Measurements from ENCODE around the gene EMC6.

EMC6 gene

DNA sequence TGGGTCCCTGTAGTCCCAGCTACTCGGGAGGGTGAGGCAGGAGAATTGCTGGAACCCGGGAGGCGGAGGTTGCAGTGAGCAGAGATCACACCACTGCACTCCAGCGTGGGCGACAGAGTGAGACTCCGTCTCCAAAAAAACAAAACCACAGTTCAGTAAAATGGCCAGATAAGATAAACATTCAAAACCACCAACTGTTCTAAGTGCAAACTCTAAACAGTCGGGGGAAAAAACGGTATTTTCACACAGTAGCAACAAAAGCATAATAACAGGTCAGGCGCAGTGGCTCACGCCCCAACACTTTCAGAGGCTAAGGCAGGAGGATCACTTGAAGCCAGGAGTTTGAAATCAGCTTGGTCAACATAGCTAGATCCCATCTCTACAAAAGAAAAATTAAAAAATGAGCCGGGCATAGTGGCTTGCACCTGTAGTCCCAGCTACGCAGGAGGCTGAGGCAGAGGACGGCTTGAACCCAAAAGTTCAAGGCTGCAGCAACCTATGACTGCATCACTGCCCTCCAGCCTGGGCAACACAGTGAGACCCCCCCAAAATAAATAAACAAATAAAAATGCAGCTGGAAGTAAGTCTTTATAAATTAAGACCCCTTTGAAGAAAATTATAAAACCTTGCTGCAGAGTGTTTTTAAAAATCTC is 44.3 kb downstream of the EMC6 start:
- TF ChIP-seq, protein P1, sequence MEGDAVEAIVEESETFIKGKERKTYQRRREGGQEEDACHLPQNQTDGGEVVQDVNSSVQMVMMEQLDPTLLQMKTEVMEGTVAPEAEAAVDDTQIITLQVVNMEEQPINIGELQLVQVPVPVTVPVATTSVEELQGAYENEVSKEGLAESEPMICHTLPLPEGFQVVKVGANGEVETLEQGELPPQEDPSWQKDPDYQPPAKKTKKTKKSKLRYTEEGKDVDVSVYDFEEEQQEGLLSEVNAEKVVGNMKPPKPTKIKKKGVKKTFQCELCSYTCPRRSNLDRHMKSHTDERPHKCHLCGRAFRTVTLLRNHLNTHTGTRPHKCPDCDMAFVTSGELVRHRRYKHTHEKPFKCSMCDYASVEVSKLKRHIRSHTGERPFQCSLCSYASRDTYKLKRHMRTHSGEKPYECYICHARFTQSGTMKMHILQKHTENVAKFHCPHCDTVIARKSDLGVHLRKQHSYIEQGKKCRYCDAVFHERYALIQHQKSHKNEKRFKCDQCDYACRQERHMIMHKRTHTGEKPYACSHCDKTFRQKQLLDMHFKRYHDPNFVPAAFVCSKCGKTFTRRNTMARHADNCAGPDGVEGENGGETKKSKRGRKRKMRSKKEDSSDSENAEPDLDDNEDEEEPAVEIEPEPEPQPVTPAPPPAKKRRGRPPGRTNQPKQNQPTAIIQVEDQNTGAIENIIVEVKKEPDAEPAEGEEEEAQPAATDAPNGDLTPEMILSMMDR (IDR thresholded peaks at IDR 0.05) = no peak

DNA sequence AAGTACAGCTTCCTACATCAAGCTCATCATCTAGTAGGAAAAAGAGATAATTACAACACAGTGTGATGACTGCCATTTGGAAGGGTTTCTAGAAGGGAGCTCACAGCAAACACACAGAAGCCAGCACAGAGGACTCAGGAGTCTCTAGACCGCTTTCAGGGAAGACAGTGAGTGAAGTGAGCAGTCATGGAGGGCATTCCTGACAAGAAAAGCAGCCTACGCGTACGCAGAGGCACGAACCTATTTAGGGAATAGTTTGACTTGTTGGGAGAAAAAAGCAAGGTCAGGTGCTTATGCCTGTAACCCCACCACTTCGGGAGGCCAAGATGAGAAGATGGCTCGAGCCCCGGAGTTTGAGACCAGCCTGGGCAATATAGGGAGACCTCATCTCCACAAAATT is 46.7 kb downstream of the EMC6 start:
- TF ChIP-seq, protein P1 (IDR thresholded peaks at IDR 0.05) = no peak

DNA sequence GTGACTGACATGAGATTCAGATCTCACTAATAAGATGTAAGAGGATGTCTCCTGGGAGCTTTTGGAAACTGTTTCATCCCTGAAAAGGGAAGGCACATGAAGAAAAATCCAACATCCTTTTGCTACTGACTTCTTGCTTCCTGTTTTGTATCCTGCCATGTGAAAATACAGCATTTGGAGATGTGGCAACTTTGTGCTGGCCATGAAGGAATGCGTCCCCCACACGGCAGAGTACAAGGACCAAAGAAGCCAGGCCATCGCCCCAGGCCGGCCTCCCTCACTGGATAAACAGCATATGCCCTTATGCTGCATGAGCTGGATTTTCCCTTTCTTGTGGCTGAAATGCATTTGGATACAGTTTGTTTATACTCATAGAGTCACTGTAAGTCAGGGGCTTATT is 49.6 kb downstream of the EMC6 start:
- TF ChIP-seq, protein P1 (IDR thresholded peaks at IDR 0.05) = no peak

DNA sequence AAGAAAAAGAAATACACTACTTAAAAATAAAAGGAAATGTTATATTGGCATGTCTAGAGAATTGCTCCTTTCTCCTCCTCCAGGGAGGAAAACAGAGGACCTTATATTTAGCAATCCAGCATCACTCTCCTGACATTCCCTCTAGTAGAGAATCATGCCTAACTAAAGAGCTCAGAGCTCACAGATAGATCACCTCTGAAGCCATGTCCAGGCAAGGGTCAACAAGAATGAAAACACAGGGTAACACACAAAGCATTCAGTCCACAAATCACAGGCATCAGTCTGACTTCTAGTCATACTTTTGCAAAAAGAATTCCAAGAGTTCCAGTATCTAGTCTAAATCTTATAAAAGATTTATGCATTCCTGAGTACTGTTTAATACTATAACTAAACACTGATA is 50.7 kb downstream of the EMC6 start:
- TF ChIP-seq, protein P1 (IDR thresholded peaks at IDR 0.05) = no peak

Measured in LNCAP (cell line).